NCI-H2081 treated with DMSO at 0.1 percent for 48 hours (cell line): ENCODE results near the gene ANO9.
A peak's percentile ranks its signal among the peaks of the same experiment; 100 is the strongest.
"Not testable (repeated sequence)": the region's sequence is repeated elsewhere in the genome, so short reads cannot be mapped to it uniquely, and the experiment has no call there.

Experiments used
- DNase-seq: peaks from one replicate; lab custom pipeline; 2025; lab: John Stamatoyannopoulos, UW

Gene ANO9

DNA sequence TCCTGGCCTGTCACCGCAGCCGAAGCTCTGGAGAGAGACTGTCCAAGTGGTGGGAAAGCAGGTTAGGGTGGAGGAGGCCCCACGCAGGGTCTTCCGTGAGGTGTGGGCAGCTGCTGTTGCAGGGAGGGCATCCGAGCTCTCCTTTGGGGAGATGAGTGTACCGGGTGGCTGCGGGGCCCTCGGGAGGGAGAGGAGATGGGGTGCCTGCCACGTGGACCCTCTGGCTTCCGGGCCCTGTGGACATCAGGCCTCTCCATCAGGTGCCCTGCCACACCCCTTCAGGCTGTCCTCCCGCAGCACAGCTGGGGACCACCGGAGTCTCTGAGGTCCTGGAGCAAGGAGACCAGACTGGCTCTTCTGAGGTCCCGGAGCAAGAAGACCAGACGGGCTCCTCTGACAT, 9.9 kb upstream of the ANO9 start:
- DNase-seq: no peak

DNA sequence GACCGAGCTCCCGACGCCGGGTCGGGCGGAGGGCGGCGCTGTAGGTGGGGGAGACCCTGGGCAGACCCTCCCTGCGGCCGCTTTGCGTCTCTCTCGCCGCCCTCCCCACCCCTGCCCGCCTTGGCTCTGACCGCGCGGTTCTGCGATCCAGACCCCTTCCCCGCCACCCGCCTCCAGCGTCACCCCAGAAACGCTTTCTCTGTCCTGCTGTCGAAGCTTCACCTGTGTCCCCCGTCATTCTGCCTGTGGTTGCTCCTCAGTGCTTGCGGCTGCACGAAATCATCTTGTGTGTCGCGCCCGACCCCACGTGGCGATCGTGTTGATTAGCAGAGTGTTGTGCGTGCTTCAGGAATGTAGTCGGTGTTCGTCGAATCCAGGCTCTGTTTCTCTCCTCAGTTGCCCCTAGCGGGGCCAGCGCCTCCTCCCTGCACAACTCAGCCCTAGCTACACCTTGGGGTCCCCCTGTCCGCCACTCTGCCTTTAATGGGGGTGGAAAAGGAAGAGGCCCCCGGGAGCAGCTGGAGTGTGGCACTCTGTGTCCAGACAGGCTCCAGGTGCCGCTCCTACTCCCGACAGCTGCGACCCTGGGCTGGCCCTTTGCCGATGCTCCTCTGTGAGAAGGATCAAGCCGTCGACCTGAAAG, 9.1 kb upstream of the ANO9 start:
- no peak for DNase-seq

DNA sequence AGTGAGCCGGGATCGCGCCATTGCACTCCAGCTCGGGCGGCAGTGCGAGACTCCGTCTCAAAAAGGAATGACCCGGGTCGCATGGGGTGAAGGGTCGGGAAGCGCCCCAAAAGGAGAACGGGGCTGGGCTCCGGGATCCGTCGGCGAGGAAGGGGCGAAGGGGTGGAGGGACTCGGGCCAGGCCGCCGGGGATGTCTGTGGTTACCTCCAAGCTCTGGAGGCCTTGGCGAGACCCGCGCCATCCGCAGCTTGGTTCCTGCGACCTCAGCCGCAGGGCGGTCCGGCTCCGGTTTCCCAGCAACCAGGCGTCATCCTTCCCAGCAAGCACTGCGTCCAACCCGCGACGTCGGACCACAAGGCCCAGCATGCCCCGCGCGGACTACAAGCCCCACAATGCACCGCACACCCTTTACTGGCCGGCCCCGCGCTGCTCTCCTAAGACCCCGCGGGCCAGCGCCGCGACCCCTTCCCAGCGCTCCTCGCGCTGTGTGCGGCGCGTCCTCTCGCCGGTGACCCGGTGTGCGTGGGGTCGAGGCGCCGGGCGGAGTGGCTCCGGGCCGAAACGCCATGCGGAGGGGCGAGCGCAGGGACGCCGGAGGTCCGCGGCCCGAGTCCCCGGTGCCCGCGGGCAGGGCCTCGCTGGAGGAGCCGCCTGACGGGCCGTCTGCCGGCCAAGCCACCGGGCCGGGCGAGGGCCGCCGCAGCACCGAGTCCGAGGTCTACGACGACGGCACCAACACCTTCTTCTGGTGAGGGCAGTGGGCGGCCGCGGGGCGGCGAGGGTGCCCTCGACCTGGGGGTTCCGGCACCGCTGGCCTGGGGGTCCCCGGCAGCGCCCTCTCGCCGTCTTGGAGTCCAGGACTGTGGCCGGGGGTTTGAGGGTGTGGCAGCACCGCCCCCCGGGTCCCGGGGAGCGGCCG, 8.3 kb upstream of the ANO9 start, which contains the start of gene PTDSS2:
Gene PTDSS2, plus strand, starts transcription at position 391 of the 920 bp plus-strand sequence. Its CDS starts 177 bp downstream, at position 568.
- DNase-seq: peak; percentile 76

DNA sequence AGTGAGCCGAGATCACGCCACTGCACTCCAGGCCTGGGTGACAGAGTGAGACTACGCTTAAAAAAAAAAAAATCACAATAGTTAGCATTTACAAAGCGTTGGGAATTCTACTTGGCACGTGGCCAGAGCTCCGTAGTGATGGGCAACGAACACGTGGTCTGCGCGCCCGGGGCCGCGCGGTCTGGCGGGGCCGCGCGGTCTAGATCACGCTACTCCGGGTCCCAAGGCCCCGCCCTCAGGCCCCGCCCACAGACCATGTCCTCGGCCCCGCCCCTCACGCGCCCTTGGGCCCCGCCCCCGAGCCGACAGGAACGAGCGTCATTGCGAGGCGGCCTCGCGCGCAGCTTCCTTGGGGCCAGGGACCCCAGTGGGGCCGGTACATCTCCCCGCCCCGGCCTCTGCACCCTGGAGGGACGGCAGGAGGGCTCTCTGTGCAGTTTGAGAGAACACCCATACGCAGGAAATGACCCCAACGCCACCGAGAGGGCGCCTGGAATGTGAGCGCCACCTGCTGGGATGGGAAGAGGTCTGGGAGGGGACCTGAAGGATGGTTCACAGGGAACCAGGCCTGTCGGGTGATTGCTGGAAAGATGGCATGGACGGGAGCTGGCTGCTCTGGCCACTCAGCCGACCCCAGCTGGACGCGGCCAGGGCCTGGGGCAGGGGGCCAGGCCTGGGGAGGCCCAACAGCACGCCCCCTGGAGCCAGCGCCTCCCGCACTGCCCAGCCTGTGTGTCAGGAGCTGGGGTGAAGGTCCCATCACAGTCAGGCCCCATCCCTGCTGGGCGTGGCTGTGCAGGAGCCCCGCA, 6.3 kb upstream of the ANO9 start:
- peak; percentile 59 for DNase-seq

DNA sequence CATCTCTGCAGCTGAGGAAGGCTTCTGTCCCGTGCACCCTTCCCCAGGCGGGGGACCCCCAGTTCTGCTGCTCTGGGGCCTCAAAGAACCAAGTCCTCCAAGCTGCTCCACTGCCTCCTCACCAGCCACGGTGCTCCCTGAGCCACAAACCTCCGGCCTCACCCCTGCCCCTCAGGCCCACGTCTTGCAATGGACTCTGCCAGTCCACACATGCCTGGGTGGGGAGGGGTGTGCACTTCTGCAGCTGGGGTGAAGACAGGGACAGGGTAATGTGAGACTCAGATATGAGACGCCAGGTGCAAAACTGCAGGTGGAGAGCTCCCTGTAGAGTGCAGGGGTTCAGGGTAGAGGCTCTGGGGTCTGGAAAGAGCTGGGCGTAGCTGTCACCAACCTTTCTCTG, 5.1 kb upstream of the ANO9 start:
- no peak for DNase-seq

DNA sequence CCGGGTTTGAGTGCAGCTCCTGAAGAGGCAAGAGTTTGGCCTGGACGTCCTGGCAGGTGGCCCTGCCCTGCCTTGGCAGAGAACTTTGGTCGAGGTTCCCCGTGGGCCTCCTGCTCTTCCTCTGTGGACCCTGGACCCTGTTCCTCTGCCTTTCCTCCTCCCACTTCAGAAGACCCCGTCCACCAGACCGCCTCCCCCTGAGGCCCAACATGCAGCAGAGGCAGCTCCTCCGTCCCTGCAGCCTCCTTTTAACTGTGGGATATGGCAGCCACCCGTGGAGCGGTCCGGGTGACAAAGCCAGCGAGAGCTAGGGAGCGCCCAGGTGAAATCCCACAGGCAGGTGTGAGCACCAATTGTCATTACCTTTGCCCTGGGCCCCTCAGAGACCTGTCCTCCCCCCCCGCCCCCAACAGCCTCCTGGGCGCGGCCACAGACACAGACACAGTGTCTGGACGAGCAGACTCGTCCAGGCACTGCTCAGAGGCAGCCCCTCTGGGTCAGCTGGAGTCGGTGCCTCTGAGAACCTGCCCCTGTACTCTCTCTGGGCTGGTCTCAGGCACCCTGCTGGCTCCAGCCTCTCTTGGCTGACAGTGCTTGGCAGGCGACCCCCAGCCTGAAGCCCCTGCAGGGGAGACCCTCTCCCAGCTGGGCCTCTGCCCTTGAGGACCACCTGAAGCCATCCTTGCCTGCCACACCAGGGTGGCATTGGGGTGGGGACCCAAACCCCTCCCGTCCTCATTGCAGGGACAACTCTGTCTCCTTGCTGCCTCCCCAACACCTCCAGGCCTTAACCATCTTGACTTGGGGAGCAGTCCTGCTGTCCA, 4.2 kb upstream of the ANO9 start:
- DNase-seq: no peak

DNA sequence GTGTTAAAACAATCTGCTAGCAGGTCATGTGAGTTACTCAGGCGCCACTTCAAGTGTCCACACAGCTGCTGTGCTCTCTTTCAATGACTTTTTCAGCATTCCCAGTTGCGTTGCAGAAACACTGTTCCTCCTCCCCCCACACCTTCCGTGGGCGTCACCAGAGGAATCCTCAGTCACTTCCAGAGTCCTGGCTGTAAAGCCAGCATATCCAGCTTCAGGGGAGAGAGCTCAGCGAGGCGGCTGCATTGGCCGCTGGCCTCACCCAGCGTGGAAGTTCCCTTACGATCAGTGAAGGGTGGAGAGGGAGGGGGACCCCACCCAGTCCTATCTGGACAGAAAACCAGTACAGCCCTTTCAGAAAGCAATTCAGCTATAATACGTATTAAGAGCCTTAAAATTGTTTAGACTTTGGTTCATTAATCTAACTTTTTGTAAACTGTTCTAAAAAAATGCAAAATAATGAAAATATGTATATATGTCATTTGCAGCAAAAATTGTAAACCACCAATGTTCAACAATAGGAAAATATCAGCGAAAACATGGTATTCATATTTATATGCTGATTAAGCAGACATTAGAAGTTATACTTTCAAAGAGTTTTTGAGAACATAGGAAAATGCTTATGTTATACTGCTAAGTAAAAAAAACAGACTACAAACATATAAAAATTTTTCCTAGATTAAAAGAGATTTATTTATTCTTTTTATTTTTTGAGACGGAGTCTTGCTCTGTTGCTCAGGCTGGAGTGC, 2.8 kb upstream of the ANO9 start:
- DNase-seq: no peak

DNA sequence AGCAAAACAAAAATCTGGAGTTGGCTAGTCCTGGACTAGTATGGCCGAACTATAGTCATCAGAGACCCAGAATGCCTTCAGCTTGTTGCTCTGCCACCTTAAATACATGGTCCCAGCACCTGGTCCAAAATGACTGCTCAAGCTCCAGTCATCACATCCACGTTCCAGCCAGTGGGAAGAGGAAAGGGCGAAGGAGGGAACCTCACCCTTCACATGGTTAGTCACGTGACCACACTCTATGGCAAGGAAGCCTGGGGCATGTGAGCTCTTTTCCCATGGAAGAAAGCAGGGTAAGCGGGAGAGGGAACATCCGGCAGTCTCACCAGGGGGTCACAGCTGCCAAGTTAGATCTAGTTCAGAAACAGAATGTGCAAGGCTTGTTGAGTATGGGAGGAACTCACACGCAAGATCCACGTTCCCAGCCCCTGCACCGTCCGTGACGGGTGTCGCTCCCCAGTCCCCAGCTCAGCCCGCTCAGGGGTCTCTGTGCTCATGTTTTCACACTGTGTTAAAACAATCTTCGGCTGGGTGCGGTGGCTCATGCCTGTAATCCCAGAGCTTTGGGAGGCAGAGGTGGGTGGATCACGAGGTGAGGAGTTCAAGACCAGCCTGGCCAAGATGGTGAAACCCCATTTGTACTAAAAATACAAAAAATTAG, 1.9 kb upstream of the ANO9 start:
- no peak for DNase-seq

DNA sequence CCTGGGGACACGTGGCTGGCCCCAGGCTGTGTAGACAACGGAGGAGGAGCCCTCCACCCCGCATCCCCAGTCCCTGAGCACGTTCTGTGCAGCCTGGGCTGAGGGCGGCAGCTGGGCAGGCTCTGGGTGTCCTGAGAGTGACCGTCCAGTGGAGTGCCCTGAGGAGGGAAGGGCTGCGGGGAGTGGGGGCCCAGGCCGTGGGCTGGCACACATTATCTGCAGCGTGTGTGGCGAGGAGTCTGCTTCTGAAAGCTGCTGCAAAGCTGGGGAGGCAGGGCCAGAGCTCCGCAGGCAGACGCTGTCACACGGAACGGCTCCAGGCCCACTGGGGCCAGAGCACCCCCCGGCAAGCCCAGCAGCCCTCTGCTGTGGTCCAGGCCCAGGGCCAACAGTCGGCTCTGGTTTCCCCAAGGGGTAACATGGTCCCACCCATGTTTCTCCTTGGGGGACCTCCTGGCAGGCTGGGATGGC, 835 bp upstream of the ANO9 start:
- DNase-seq: no peak

DNA sequence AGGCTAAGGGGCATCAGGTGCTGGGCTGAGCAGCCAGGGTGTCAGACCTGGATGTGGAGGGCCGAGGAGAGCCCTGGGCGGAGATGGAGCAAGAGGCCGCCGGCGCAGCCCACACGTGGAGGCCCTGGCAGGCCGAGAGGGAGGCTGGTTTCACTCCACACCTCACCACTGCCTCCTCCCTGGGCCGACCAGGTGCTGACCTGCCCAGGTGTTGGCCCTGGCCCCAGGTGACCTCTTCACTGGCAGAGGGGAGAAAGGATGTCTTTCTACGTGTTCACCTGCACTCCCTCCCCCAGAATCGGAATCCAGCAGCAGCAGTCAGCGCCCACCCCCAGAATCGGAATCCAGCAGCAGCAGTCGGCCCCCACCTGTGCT, 781 bp downstream of the ANO9 start:
- no peak for DNase-seq

DNA sequence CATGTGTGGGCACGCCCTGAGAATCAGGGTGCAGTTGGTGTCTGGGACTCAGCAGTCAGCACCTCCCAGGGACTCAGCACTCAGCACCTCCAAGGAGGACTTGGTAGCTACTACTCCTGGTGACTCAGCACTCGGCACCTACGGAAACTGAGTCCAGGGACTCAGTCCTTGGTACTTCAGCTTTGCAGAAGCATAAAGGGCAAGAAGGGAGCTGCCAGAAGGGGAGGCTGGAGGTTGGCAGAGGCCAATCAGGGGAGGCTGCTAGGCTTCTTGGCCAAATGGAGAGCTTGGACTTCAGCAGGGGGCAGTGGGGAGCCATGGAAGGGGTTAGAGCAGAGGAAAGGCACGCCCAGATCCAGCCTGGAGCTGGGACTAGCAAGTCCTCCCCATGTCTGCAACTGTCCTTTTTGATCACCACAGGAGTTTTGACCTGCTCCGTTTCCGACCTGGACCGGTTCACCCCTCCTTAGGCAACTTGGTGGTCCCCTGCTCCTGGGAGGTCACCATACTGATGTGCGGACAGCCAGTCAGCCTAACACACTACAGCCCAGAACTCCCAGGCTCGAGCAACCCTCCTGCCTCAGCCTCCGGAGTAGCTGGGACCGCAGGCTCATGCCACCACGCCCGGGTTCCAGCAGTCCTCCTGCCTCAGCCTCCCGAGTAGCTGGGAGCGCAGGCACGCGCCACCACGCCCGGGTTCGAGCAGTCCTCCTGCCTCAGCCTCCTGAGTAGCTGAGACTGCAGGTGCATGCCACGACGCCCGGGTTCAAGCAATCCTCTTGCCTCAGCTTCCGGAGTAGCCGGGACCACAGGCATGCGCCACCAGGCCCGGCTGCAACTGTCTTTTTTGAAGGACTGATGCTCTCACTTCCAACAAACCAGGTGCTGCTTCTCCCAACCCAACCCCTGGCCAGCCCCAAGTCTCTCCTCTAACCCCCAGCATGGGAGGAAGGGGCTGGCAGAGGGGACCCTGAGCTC, 1.5 kb downstream of the ANO9 start:
- DNase-seq: no peak

DNA sequence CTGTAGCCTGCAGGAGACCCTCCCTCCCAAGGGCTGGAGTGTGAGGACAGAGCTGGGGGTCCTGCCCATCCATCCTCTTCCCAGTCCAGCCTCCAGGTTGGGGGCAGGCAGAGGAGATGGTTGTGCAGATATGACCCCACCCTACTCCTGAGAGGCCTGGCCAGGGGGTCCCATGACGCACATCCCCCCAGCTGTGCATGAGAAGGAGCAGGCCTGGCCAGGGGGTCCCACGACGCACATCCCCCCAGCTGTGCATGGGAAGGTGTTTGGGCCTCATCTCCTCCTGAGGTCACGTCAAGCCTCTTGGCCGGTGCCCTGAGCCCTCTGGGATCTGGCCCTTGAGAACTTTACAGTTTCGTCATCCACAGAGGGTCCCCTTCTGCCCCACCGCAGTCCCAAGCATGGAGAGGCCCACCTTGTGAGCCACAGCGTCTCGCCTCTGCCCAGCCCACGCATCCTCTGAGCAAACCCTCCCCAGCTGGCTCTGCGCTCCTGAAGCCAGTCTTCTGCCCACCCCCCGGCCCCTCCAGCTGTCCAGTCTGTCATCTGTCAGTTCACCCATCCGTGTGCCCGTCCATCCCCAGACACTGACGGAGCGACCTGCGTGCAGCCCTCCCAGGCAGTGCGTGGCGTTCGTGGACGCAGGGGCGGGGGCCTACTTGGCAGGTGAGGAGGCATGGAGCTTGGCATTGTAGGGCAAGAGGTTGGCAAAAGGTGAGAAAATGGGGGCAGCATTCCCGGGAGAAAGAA, 2.3 kb downstream of the ANO9 start:
- no peak for DNase-seq

DNA sequence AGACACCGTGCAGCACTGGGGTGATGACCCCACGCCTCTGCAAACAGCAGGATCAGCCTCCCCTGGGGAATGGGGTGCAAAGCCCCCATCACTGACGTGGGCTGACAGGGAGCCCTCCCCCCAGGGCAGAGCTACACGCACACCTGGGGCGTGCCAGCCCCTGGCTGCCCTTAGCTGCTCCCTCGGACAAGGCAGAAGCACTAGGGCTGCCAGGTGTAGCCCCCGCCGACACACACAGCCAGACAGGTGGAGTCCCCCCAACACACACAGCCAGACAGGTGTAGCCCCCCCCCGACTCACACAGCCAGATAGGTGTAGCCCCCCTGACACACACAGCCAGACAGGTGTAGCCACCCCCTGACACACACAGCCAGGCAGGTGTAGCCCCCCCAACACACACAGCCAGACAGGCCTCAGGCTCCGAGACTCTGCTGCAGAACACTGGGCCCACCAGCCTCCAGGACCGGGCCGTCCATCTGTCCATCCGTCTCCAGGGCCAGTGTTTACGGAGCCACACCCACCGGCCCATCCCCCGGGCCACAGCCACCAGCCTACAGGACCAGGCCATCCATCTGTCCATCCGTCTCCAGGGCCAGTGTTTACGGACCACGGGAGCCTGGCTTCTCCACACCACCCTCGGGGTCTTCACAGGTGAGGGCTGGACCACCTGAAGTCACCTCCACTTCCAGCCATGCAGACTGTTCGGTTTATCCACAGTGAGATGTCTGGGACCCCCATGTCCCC, 3.5 kb downstream of the ANO9 start:
- no peak for DNase-seq

DNA sequence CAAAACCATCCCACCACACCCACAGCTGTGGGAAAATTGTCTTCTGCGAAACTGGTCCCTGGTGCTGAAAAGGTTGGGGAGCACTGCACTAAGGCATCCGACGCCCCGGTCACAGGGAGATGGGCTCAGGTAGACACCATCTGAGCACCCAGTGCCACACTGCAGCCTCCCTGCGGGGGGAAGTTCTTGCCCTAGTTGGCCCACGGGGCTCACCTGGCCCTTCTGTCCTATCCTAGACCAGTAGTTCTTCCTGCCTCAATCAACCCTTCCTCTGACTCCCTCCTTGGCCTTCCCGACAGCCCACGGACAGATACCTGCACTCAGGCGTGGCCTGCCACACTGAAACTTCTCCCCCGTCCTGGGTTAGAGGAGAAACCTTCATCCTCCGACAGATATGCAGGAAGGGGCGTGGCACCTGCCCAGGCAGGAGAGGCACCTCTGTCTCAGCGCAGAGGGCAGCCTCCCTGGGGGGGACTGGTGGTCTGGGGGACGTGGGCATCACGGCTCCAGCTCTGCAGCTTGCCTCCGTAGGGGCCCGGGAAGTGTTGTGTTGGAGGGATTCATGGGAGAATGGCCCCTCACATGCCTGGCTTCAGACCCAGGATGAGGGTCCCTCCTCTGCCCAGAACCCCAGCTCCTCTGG, 4.5 kb downstream of the ANO9 start:
- no peak for DNase-seq

DNA sequence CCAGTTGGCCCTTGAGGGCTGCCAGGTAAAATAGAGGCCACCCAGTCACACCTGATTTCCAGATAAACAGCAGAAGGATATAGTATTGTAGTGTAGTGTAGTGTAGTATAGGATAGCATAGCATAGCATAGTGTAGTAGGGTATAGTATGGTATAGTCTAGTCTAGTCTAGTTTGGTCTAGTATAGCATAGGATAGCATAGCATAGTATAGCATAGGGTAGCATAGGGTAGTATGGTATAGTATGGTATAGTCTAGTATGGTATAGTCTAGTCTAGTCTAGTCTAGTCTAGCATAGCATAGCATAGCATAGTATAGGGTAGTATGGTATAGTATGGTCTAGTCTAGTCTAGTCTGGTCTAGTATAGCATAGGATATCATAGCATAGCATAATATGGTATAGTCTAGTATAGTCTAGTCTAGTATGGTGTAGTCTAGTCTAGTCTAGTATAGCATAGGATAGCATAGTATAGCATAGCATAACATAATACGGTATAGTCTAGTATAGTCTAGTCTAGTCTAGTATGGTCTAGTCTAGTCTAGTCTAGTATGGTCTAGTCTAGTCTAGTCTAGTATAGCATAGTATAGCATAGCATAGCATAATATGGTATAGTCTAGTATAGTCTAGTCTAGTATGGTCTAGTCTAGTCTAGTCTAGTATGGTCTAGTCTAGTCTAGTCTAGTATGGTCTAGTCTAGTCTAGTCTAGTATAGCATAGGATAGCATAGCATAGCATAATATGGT, 6.6 kb downstream of the ANO9 start:
- not testable (repeated sequence) for DNase-seq

DNA sequence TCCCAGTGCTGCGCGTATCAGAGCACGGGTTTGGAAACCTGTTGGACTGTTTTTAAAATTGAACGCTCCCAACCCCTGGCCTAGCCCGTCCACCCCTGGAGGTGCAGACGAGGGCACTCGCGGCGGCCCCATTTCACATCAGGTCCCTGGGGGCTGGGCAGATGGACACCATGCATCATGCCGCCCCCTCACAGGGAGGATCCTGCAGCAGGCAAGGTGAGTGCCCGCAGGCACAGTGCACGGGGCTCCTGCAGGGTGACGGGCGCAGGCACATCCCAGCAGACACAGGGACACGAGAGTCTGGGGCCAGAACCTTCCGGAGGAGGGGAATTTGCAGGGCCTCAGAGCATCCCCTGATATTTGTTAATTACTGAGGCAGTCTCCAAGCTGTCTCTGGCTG, 7.3 kb downstream of the ANO9 start:
- no peak for DNase-seq
